GM21526 (cell line): ENCODE measurements around the gene EHBP1.
"Not testable (repeated sequence)": the region's sequence is repeated elsewhere in the genome, so short reads cannot be mapped to it uniquely, and the experiment has no call there.

ENCODE experiments used
- ATAC-seq: cut with Tn5 transposase; IDR thresholded peaks from one replicate; pipeline ENCODE4 v1.9.1; 2021; ENCODE audit warnings: moderate library complexity; ENCODE audit not compliant: unreplicated experiment, low FRiP score

Gene EHBP1

DNA sequence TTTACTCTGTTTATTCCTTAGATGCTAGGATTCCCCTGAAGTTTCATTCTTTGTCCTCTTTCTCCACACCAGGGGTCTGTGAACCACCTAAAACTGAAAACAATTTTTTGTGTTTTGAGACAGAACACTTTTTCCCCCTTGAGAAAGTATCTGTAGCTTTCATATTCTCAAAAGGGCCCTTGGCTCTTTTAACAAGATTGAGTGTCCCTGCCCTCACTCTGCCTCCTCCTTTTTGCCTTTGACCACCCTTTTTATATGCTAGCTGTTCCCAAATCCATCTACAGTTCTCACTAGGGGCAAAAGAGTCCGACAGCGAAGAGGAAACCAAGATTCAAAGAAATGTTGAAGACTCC is 883 bp upstream of the EHBP1 start:
- no peak for ATAC-seq

DNA sequence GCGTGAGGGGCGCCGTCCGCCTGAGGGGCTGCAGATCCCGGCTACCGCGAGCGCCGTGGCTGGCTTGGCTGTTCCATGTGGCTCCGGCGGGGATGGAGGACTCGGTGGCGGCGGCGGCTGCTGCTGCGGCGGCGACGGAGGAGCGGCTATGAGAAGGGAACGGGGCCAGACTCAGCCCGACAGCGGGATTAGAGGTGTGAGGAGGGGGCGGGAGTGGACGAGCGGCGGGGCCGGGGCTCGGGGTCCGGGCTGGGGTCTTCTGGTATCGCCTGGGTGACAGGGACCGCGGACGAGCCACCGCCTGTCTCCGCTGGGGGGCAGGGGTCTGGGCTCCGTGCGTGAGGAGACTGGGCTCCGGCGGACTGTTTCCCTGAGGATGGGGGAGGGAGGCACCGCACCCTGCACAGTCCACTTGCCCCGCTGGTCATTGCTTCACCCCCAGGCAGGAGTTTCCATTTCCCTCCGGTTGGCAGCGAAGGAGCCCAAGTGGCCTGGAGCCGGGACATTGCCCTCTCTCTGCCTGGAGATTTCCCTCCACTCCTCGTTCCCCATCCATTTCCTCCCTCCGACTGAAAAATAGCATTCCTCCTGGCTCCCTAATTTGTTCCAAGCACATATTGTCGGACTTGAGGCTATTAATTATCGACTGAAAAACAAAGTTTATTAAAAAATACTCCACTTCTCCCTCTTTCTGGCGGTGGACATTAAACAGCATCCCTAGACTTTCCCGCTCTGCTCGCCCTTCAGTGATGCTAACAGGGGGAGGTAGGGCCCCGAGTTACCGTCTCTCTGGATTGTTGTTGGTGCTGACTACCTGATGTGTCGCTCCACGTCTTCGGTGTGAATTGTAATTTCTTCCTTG is 577 bp downstream of the EHBP1 start:
- peak; percentile 4 for ATAC-seq

- no peak for ATAC-seq
These were observed 1.4 kb downstream of the EHBP1 start for GRCh38 chr2:62706721-62707521.

GRCh38 chr2:62708751-62709150 is 3.2 kb downstream of the EHBP1 start:
- ATAC-seq, result no peak

GRCh38 chr2:62711832-62712494 is 6.5 kb downstream of the EHBP1 start:
- no peak for ATAC-seq

- not testable (repeated sequence) for ATAC-seq
These were observed 7.7 kb downstream of the EHBP1 start for GRCh38 chr2:62713196-62713595.

DNA sequence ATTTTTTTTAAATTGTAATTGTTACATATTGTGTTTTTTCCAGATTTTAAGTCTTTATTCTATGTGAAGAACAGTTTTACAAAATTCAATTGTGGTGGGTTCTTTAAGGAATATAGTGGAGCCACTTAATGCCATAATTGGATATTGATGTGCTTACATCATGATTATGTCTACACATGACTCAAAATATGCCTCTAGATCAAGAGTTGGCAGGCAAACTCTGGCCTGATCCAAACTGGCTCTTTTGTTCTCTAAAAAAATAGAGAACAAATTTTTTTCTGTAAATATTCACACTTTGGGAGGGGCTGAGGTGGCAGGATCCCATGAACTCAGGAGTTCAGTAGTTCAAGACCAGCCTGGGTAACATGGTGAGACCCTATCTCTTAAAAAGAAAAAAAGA is 8.3 kb downstream of the EHBP1 start:
- ATAC-seq, result no peak

GRCh38 chr2:62716768-62717167 is 11.3 kb downstream of the EHBP1 start:
- ATAC-seq, result no peak

DNA sequence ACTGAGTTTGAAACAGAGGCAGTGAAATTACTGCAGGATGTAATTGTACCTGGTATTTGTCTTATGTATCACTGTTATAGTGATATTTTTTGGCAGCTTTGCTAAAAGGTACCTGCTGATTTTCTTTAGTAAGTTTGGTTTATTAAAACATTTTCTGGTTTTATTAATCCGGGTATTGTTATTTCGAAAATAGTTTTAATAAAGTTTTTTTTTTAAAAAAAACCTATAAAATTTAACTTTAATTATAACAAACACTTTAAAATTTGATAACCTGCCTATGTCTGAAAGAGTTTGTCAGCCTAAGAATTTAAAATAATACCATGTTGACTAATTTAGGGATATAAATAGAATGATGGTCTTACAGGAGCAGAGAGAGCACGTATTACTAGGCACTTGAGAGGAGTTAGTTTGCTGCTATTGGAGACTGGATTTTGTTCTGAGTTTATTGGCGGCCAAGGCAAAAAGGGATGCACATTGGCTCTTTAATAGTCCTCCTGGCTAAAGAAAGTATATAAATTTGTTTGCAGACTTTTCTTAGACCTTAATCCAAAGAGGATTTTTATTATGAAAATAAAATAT is 12.1 kb downstream of the EHBP1 start:
- ATAC-seq, result no peak

DNA sequence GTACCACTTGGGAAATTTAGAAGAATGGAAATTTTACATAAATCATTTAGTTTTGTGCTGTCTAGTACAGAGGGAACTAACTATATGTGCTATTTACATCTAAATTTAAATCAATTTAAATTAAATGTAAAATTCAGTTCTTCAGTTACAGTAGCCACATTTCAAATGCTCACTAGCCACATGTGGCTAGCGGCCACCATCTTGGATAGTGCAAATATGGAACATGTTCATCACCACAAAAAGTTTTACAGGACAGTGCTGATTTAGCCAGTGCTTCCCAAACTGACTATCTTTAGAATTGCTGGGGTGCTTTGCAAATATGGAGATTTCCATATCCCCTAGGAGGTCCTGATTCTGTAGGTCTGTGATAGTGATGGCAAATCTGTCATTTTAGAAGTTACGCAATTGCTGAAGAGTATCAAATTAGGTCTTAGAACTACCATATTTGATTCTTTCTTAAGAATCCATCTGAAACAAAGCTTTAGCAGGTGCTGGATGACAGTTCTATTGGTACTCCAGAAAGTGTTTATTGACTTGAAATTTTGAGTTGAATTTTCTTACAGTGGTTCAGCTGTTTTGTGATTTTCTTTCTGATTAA is 12.8 kb downstream of the EHBP1 start:
- no peak for ATAC-seq

- ATAC-seq, result no peak
These were observed 14.2 kb downstream of the EHBP1 start for GRCh38 chr2:62719757-62720156.

GRCh38 chr2:62722679-62723078 is 17.2 kb downstream of the EHBP1 start:
- ATAC-seq, result no peak

GRCh38 chr2:62723253-62723652 is 17.7 kb downstream of the EHBP1 start:
- ATAC-seq, result no peak

- ATAC-seq, result no peak
These were observed 18.6 kb downstream of the EHBP1 start for GRCh38 chr2:62724106-62724505.

GRCh38 chr2:62724886-62725711 is 19.6 kb downstream of the EHBP1 start:
- ATAC-seq, result no peak

- ATAC-seq, result no peak
These were observed 20.2 kb downstream of the EHBP1 start for GRCh38 chr2:62725712-62726055.

GRCh38 chr2:62727259-62727867 is 21.9 kb downstream of the EHBP1 start:
- ATAC-seq, result no peak

DNA sequence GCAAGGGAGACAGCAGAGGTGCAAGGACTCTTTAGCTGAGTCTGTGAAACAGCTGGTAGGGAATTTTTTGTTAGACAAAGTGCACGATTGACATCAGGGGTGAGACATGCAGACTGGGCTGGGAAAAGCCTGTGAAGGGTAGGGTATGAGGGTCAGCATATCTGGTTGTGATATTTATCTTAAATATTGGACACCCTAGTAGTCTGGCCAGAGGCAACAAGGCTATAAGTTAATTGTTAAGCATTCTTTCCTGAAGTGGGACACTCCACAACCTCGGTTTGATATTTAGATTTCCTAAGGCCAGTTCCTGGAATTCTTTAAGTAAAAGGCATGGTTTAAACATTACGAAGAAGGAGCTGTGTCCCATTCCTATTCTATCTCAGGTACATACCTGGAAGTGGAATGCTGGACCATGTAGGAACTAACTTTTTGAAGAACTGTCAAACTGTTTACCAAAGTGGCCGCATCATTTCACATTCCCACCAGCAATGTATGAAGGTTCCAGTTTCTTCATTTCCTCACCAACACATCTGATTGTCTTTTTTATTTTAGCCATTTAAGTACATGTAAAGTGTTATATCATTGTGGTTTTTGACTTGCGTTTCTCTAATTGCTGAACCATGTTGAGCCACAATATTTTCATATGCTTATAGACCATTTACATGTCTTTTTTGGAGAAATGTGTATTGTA is 22.5 kb downstream of the EHBP1 start:
- ATAC-seq, result no peak

DNA sequence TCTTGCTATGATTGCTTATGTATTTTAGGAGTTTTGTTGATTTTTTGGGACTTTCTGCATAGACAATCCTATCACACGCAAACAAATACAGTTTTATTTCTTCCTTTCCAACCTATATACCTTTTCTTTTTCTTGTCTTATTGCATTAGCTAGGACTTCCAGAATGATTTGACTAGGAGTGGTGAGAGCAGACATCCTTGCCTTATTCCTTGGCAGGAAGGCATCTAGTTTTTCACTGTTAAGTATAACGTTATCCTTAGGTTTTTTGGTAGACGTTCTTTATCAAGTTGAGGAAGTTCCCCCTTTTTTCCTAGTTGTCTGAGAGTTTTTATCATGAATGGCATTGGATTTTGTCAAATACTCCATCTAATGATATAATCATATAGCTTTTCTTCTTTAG is 25.8 kb downstream of the EHBP1 start:
- ATAC-seq, result no peak
